Fibroblast of mammary gland (primary cell): ENCODE data around the gene CACNG1.

Experiments
- DNase-seq: peaks from one replicate; pipeline ENCODE4 v3.0.0-alpha.2; 2010; ENCODE audit warnings: low read depth
- H3K4me3 ChIP-seq: 2 replicates; pipeline ENCODE4 v1.5.1; 2011; ENCODE audit warnings: low read depth, mild to moderate bottlenecking, low read length, moderate library complexity; ENCODE audit not compliant: control insufficient read depth
- CTCF ChIP-seq: conservative IDR thresholded peaks from 2 replicates; pipeline ENCODE4 v1.5.1; 2011; ENCODE audit warnings: low read depth, low read length, inconsistent platforms; ENCODE audit not compliant: control insufficient read depth, insufficient read depth

The CACNG1 gene

GRCh38 chr17:67054011-67054591 is 9.7 kb downstream of the CACNG1 start:
- DNase-seq: no peak
- TF ChIP-seq CTCF: no peak

GRCh38 chr17:67054608-67055007 is 10.3 kb downstream of the CACNG1 start:
- TF ChIP-seq CTCF: no peak
- H3K4me3 ChIP-seq: no peak overlapping the region
- DNase-seq: no peak

More at GRCh38 chr17:67054011-67054591, 9.7 kb downstream of the CACNG1 start:
- no peak overlapping the region for H3K4me3 ChIP-seq

- TF ChIP-seq CTCF: no peak
- H3K4me3 ChIP-seq: no peak overlapping the region
- no peak for DNase-seq
Measured at GRCh38 chr17:67055041-67055443, 10.7 kb downstream of the CACNG1 start.

- no peak overlapping the region for H3K4me3 ChIP-seq
- DNase-seq: no peak
- TF ChIP-seq CTCF: no peak
Measured at GRCh38 chr17:67055811-67056745, 11.7 kb downstream of the CACNG1 start.

- no peak for DNase-seq
- no peak overlapping the region for H3K4me3 ChIP-seq
- no peak for TF ChIP-seq CTCF
Measured at GRCh38 chr17:67056746-67057490, 12.6 kb downstream of the CACNG1 start.

- H3K4me3 ChIP-seq: no peak overlapping the region
- TF ChIP-seq CTCF: no peak
- no peak for DNase-seq
Measured at GRCh38 chr17:67058036-67058435, 13.7 kb downstream of the CACNG1 start.
